Large intestine (tissue), 3 donors: Measurements from ENCODE around the gene METTL8. TPM values are rescaled to one million over a fixed set of nuclear protein-coding genes. Genes with fewer than 3 reads are reported as not detected.
"Not testable (repeated sequence)": the region's sequence is repeated elsewhere in the genome, so short reads cannot be mapped to it uniquely, and the experiment has no call there.

Source experiments
- DNase-seq, 2 donors: peaks; one replicate each; pipeline versions ENCODE4 v3.0.0 to v3.0.0-alpha.2; 2013
- H3K27ac ChIP-seq: one replicate; pipeline ENCODE4 v1.5.1; 2013; ENCODE audit warnings: low read length
- H3K27me3 ChIP-seq: 2 replicates; pipeline ENCODE4 v1.6.1; 2013; ENCODE audit warnings: low read length; ENCODE audit not compliant: control insufficient read depth, insufficient read depth
- H3K36me3 ChIP-seq: 2 replicates; pipeline ENCODE4 v1.6.1; 2013; ENCODE audit warnings: low read length; ENCODE audit not compliant: control insufficient read depth, insufficient read depth
- H3K4me1 ChIP-seq: one replicate; pipeline ENCODE4 v1.6.1; 2013; ENCODE audit warnings: low read length; ENCODE audit not compliant: control insufficient read depth, insufficient read depth
- H3K4me3 ChIP-seq: one replicate; pipeline ENCODE4 v1.5.1; 2013; ENCODE audit warnings: low read length
- H3K9me3 ChIP-seq: one replicate; pipeline ENCODE4 v1.6.1; 2013; ENCODE audit warnings: mild to moderate bottlenecking, low read depth, low read length, moderate library complexity; ENCODE audit not compliant: control insufficient read depth
- WGBS: methylation state at CpG from one replicate; pipeline ENCODE4 v1.1.5; 2013; ENCODE audit warnings: low lambda C conversion rate; ENCODE audit not compliant: insufficient coverage; 5-methylcytosine and 5-hydroxymethylcytosine counted together
- polyA plus RNA-seq: library from polyadenylated mRNA; unstranded; fragments of 120-200 nt; gene quantifications from one replicate; pipeline ENCODE4 v1.2.1, GENCODE V29; 2013

METTL8 gene
- polyA plus RNA-seq, 1 donor: 14.0 TPM

DNA sequence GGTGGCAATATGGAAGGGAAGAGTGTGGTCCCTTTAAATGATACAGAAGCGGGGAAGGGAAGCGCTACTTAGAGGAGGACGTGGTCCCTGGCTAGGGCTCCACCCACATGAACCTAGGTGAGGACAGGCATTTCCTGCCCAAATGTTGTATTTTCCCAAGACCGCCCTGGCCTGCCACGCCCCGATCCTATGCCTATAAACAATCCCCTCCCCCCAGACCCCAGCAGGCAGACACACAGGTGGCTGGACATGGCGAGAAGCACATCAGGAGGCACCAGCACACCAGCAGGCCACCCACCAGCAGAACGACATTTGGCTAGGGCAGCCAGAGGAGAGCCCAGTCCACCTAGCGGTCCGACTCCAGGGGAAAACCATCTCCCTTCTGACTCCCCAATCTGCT, 47.2 kb downstream of the METTL8 start:
- H3K36me3 ChIP-seq: no peaks in the 10 kb centered on the region
- 100% methylated on average over 1 of the region's 10 CpGs for WGBS

GRCh38 chr2:171383134-171383533, 50.7 kb downstream of the METTL8 start:
- 80% methylated on average over 1 of the region's 1 CpG for WGBS
- peak in 1 of 2 donors; percentile 21 for DNase-seq

More for the DNA sequence above, 47.2 kb downstream of the METTL8 start:
- Histone ChIP-seq H3K9me3 (no peaks in the 10 kb centered on the region), H3K27me3 (no peaks in the 10 kb centered on the region), H3K4me3 (no peak overlapping the region), H3K4me1 (no peaks in the 10 kb centered on the region), H3K27ac (no peak overlapping the region)
- no peak for DNase-seq

DNA sequence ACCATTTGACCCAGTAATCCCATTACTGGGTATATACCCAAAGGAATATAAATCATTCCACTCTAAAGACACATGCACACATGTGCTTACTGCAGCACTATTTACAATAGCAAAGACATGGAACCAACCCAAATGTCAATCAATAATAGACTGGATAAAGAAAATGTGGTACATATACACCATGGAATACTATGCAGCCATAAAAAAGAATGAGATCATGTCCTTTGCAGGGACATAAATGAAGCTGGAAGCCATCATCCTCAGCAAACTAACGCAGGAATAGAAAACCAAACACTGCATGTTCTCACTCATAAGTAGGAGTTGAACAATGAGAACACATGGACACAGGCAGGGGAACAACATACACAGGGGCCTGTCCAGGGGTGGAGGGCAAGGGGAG, 51.6 kb downstream of the METTL8 start:
- H3K9me3 ChIP-seq, DNase-seq, H3K27me3 ChIP-seq, H3K4me3 ChIP-seq, H3K36me3 ChIP-seq, H3K4me1 ChIP-seq, H3K27ac ChIP-seq: not testable (repeated sequence)
- no CpG with 5 or more reads among the region's 1 CpG for WGBS

More at GRCh38 chr2:171383134-171383533, 50.7 kb downstream of the METTL8 start:
- H3K4me1 ChIP-seq: no peaks in the 10 kb centered on the region
- no peak overlapping the region for H3K27ac ChIP-seq
- H3K4me3 ChIP-seq: no peak overlapping the region
- no peaks in the 10 kb centered on the region for H3K27me3 ChIP-seq
- H3K36me3 ChIP-seq: no peaks in the 10 kb centered on the region
- H3K9me3 ChIP-seq: no peaks in the 10 kb centered on the region

DNA sequence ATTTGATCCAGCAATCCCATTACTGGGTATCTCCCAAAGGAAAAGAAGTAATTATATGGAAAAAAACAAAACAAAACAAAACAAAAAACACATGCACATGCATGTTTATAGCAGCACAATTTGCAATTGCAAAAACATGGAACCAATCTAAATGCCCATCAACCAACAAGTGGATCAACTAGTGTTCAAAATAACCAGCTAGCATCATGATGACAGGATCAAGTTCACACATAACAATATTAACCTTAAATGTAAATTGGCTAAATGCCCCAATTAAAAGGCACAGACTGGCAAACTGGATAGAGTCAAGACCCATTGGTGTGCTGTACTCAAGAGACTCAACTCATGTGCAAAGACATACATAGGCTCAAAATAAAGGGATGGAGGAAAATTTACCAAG, 55.9 kb downstream of the METTL8 start:
- not testable (repeated sequence) for H3K27me3 ChIP-seq, DNase-seq, H3K4me3 ChIP-seq, H3K36me3 ChIP-seq, H3K4me1 ChIP-seq, H3K9me3 ChIP-seq, H3K27ac ChIP-seq

DNA sequence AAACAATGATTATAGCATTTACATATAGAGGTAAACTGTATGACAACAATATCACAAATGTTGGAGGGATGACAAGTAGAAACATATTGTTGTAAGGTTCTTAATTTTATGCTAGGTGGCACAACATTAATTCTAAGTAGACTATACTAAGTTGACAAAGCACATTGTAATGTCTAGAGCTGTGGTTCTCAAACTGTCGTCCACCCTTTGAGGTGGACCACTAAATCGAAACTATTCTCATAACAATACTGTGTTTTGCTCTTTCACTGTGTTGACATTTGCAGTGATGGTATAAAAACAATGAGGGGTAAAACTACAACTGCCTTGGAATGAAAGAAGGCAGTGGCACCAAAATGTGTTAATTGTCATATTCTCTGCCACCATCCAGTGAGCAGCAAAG, 66.1 kb downstream of the METTL8 start:
- Histone ChIP-seq H3K4me1 (no peaks in the 10 kb centered on the region), H3K36me3 (no peaks in the 10 kb centered on the region), H3K27me3 (no peaks in the 10 kb centered on the region), H3K4me3 (no peak overlapping the region), H3K27ac (no peak overlapping the region), H3K9me3 (peaks cover 16% of the 10 kb centered on the region)
- 100% methylated on average over 1 of the region's 2 CpGs for WGBS
- no peak for DNase-seq

DNA sequence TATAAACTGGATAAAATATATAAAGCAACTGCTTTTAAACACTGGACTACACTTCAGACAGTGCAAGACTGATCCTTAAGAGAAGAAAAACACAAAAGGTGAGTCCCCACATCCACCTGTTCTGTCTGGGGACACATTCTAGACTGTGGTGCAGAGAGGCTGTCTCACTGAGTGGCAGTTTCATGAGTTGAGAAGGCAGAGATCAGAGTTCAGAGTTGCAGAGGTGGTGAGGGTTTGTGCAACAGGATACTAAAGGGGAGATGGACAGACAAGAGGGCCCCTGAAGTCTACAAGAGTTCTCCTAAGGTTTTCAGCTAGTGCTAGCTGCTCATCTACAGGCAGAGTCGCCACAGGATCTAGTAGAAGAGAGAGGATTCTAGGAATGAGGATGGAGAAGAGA, 68.0 kb downstream of the METTL8 start:
- peaks cover 16% of the 10 kb centered on the region for H3K9me3 ChIP-seq
- H3K4me3 ChIP-seq: no peak overlapping the region
- H3K36me3 ChIP-seq: no peaks in the 10 kb centered on the region
- H3K4me1 ChIP-seq: no peaks in the 10 kb centered on the region
- no peak overlapping the region for H3K27ac ChIP-seq
- H3K27me3 ChIP-seq: no peaks in the 10 kb centered on the region
- WGBS: no CpG with 5 or more reads among the region's 1 CpG
- DNase-seq: no peak

DNA sequence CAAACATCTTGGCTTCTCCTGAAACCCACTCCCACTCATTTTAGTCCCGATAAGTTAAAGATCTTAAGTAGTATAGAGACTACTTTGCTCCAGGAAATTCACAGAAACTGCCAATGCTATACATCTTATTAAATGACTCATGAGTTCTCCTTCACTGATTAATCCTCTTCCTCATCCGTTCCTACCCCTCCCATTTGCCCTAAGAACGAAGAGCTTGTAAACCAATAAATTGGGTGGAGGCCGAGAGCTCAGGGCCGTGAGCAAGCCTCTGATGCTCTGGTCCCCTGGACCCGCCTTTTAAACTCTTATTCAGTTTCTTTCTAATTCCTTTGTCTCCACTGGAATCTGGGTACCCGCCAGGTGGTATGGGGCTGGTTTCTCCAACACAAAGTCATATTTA, 68.6 kb downstream of the METTL8 start:
- H3K9me3 ChIP-seq: peaks cover 16% of the 10 kb centered on the region
- H3K4me3 ChIP-seq: no peak overlapping the region
- H3K27me3 ChIP-seq: no peaks in the 10 kb centered on the region
- DNase-seq: no peak
- H3K27ac ChIP-seq: no peak overlapping the region
- WGBS: 60% methylated on average over 1 of the region's 7 CpGs
- peaks cover under 1% of the 10 kb centered on the region for H3K36me3 ChIP-seq
- H3K4me1 ChIP-seq: no peaks in the 10 kb centered on the region

GRCh38 chr2:171362396-171362795, 71.4 kb downstream of the METTL8 start:
- Histone ChIP-seq H3K9me3 (peaks cover 16% of the 10 kb centered on the region), H3K4me3 (no peak overlapping the region), H3K27ac (no peak overlapping the region), H3K36me3 (peaks cover 3% of the 10 kb centered on the region), H3K27me3 (no peaks in the 10 kb centered on the region), H3K4me1 (no peaks in the 10 kb centered on the region)
- no peak for DNase-seq
- WGBS: 100% methylated on average over 2 of the region's 2 CpGs

GRCh38 chr2:171360905-171361304, 72.9 kb downstream of the METTL8 start:
- peaks cover 8% of the 10 kb centered on the region for H3K9me3 ChIP-seq
- 100% methylated on average over 1 of the region's 2 CpGs for WGBS

DNA sequence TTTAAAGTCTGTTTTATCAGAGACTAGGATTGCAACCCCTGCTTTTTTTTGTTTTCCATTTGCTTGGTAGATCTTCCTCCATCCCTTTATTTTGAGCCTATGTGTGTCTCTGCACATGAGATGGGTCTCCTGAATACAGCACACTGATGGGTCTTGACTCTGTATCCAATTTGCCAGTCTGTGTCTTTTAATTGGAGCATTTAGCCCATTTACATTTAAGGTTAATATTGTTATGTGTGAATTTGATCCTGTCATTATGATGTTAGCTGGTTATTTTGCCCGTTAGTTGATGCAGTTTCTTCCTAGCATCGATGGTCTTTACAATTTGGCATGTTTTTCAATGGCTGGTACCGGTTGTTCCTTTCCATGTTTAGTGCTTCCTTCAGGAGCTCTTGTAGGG, 80.0 kb downstream of the METTL8 start:
- H3K27ac ChIP-seq, H3K36me3 ChIP-seq, H3K4me3 ChIP-seq, H3K4me1 ChIP-seq, DNase-seq, H3K9me3 ChIP-seq, H3K27me3 ChIP-seq: not testable (repeated sequence)
- WGBS: no CpG with 5 or more reads among the region's 3 CpGs

More at GRCh38 chr2:171360905-171361304, 72.9 kb downstream of the METTL8 start:
- Histone ChIP-seq H3K27me3 (no peaks in the 10 kb centered on the region), H3K27ac (no peak overlapping the region), H3K4me1 (no peaks in the 10 kb centered on the region), H3K36me3 (peaks cover 3% of the 10 kb centered on the region), H3K4me3 (no peak overlapping the region)
- DNase-seq: no peak

DNA sequence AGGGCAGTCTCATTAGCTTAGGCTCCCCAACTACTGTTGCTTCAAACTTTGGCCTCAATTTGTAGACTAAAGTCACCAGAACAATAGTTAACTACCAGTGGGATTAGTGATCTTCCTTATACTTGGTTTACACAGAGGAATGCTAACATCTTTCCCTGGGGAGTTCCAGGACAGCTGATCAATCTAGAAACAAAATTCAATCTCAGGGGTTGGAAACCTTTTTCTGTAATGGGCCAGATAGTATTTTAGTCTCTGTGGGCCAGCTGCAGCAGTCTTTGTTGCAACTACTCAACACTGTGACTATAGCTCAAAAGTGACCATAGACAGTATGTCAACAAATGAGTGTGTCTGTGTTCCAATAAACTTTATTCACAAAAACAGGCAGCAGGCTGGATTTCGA, 85.7 kb downstream of the METTL8 start:
- H3K9me3 ChIP-seq: no peaks in the 10 kb centered on the region
- no peaks in the 10 kb centered on the region for H3K27me3 ChIP-seq
- no peaks in the 10 kb centered on the region for H3K36me3 ChIP-seq
- H3K4me3 ChIP-seq: no peak overlapping the region
- no peak overlapping the region for H3K27ac ChIP-seq
- no peak for DNase-seq
- H3K4me1 ChIP-seq: no peaks in the 10 kb centered on the region
- no CpG with 5 or more reads among the region's 1 CpG for WGBS
